ENCODE data around the gene FASTK. TPM values are rescaled to one million over a fixed set of nuclear protein-coding genes. Genes with fewer than 3 reads are reported as not detected.
A peak's percentile ranks its signal among the peaks of the same experiment; 100 is the strongest.

FASTK gene
- total and polyA plus RNA-seq, 4 donors = 45.6 to 216 (median 57.5) TPM

GRCh38 chr7:151087245-151088018 is 6.8 kb upstream of the FASTK start:
- DNase-seq = peak; percentile 71 to 92
- Histone ChIP-seq H3K27me3 (ENCODE audit: control insufficient read depth in 1 of 2, insufficient read depth in 2 of 2, low read length in 1 of 2) (no peaks in the 10 kb centered on the region), H3K4me3 (ENCODE audit: low read length in 2 of 2) (peak overlapping the region; percentile 33 to 84), H3K4me1 (ENCODE audit: control insufficient read depth in 1 of 2, insufficient read depth in 2 of 2, low read length in 2 of 2) (no peaks in the 10 kb centered on the region), H3K27ac (ENCODE audit: low read depth in 1 of 2, low read length in 2 of 2) (peak overlapping the region in 1 of 2 donors; percentile 53), H3K9me3 (ENCODE audit: control insufficient read depth, low read length) (no peaks in the 10 kb centered on the region), H3K36me3 (ENCODE audit: control insufficient read depth in 1 of 2, insufficient read depth in 2 of 2, low read length in 1 of 2) (no peaks in the 10 kb centered on the region)
- WGBS, 2 donors = 2 to 5% methylated on average over 62 to 70 of the region's 70 CpGs
- ATAC-seq (ENCODE audit: low FRiP score) = peak; percentile 73
- intact Hi-C loops (cut with DNase I) = loop anchor here in 1 of 2 donors (2.0 kb wide), 1 partner anchor 23 kb away; no protein-coding TSS in a partner anchor

DNA sequence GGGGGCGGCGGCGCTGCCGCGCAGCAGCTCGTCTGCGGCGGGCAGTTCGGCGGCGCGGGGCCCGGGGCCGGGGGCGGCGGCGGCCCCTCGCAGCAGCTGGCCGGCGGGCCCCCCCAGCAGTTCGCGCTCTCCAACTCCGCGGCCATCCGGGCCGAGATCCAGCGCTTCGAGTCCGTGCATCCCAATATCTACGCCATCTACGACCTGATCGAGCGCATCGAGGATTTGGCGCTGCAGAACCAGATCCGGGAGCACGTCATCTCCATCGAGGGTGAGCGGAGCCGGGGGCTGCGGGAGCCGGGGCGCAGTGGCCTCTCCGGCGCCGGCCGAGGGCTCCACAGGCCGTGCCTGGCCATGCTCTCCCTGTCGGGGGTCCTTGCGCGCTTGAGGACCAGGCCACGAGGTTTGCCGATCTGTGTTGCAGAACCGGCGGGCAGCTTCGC is 6.2 kb upstream of the FASTK start:
- WGBS, 2 donors = 0% methylated on average over 39 to 55 of the region's 56 CpGs
- H3K27me3 ChIP-seq (ENCODE audit: control insufficient read depth in 1 of 2, insufficient read depth in 2 of 2, low read length in 1 of 2) = no peaks in the 10 kb centered on the region
- no peak for DNase-seq
- H3K36me3 ChIP-seq (ENCODE audit: control insufficient read depth in 1 of 2, insufficient read depth in 2 of 2, low read length in 1 of 2) = no peaks in the 10 kb centered on the region
- H3K4me3 ChIP-seq (ENCODE audit: low read length in 2 of 2) = peak overlapping the region; percentile 33 to 84
- no peak for ATAC-seq (ENCODE audit: low FRiP score)
- H3K27ac ChIP-seq (ENCODE audit: low read depth in 1 of 2, low read length in 2 of 2) = peak overlapping the region in 1 of 2 donors; percentile 53
- no peaks in the 10 kb centered on the region for H3K9me3 ChIP-seq (ENCODE audit: control insufficient read depth, low read length)
- intact Hi-C loops (cut with DNase I) = loop anchor here in 1 of 2 donors (2.0 kb wide), 1 partner anchor 24 kb away; no protein-coding TSS in a partner anchor
- peaks cover 0 to 3% of the 10 kb centered on the region in 2 donors for H3K4me1 ChIP-seq (ENCODE audit: control insufficient read depth in 1 of 2, insufficient read depth in 2 of 2, low read length in 2 of 2)

DNA sequence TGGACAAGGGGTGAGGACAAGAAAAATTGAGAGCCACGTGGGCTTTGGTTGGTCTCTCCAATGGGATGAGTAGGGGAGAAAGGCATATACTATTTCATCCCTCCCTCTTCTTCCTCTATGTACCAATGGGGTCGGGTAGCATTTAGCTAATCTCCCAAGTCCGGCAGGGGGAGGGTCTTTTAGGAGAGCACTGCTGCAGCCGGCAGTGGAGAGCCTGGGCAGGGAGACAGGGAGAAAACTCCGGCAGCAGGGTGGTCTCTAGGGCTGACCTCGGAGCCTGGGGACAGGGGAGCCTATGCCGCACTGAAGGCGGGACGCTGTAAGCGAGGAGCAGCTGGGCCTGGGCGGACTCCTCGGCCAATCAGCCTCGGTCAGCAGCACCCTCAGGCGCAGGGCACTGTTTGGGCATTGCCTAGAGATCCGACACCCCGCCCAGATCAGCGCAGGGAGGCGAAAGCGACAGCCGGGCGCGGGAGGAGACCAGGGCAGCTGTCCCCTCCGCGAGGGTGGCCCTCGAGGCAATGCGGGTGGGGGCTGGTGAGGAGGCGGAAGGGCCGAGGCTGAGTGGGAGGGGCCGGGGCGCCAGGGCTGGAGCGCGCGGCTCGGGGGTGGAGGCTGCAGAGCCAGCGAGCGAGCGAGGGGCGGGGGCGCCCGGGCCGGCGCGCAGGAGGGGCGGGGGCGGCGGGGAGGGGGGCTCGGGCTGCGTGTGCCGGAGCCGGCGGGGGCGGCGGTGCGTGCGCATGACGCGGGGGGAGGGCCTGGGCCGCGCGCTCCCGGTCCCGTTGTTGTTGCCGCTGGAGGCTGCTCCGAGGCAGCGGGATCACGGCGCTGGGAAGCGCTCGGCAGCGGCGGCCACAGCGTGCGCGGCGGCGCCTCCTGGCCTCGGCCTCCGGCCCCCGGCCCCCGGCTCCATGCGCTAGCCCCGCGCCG is 5.3 kb upstream of the FASTK start, which contains the start of gene AGAP3:
AGAP3 (plus strand) TSS at position 785 of the 930 bp plus-strand sequence. CDS start 267 bp downstream, outside the sequence.
- 0 to 1% methylated on average over 26 to 84 of the region's 84 CpGs for WGBS, 2 donors
- Histone ChIP-seq H3K4me3 (ENCODE audit: low read length in 2 of 2) (peak within 1 kb of the TSS; percentile 33 to 84), H3K9me3 (ENCODE audit: control insufficient read depth, low read length) (no peaks in the 10 kb centered on the region), H3K36me3 (ENCODE audit: control insufficient read depth in 1 of 2, insufficient read depth in 2 of 2, low read length in 1 of 2) (no peaks in the 10 kb centered on the region), H3K4me1 (ENCODE audit: control insufficient read depth in 1 of 2, insufficient read depth in 2 of 2, low read length in 2 of 2) (peaks cover 0 to 3% of the 10 kb centered on the region in 2 donors), H3K27ac (ENCODE audit: low read depth in 1 of 2, low read length in 2 of 2) (peak within 1 kb of the TSS in 1 of 2 donors; percentile 53), H3K27me3 (ENCODE audit: control insufficient read depth in 1 of 2, insufficient read depth in 2 of 2, low read length in 1 of 2) (no peaks in the 10 kb centered on the region)
- DNase-seq (peak; percentile 94 to 95), ATAC-seq (ENCODE audit: low FRiP score) (peak; percentile 82)
- intact Hi-C loops (cut with DNase I) = loop anchor here in 1 of 2 donors (2.0 kb wide), 1 partner anchor 25 kb away; no protein-coding TSS in a partner anchor

- WGBS, 2 donors = 30 to 35% methylated on average over 5 of the region's 5 CpGs
- Histone ChIP-seq H3K27me3 (ENCODE audit: control insufficient read depth in 1 of 2, insufficient read depth in 2 of 2, low read length in 1 of 2) (no peaks in the 10 kb centered on the region), H3K27ac (ENCODE audit: low read depth in 1 of 2, low read length in 2 of 2) (peak overlapping the region in 1 of 2 donors; percentile 11), H3K4me1 (ENCODE audit: control insufficient read depth in 1 of 2, insufficient read depth in 2 of 2, low read length in 2 of 2) (peaks cover 0 to 3% of the 10 kb centered on the region in 2 donors), H3K36me3 (ENCODE audit: control insufficient read depth in 1 of 2, insufficient read depth in 2 of 2, low read length in 1 of 2) (no peaks in the 10 kb centered on the region), H3K4me3 (ENCODE audit: low read length in 2 of 2) (no peak overlapping the region), H3K9me3 (ENCODE audit: control insufficient read depth, low read length) (no peaks in the 10 kb centered on the region)
- intact Hi-C loops (cut with DNase I) = no loop called here
- no peak for DNase-seq
- ATAC-seq (ENCODE audit: low FRiP score) = no peak
Measured at GRCh38 chr7:151085329-151085690, 4.7 kb upstream of the FASTK start.

DNA sequence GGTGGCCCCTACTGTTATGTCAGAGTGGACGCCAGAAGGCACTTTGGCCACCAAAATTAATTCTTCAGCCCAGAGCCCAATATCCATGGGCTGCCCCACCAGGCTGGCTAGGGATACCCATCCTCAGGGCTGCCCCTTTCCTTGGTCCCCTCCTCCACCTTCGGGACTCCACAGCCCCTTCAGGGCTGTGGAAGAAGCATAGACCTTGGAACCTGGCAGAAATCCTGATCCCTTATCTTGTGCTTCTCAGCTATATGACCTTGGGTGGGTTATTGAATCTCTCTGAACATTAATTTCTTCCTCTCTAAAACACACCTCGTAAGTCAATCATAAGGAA is 3.2 kb upstream of the FASTK start:
- no peak overlapping the region for H3K27ac ChIP-seq (ENCODE audit: low read depth in 1 of 2, low read length in 2 of 2)
- intact Hi-C loops (cut with DNase I) = loop anchor here in 1 of 2 donors (2.0 to 5.0 kb wide), 2 partner anchors 55 to 164 kb away; partner anchors contain the start of genes ABCB8 and SMARCD3

GRCh38 chr7:151083071-151083823 is 2.6 kb upstream of the FASTK start, which contains the start of gene TMUB1:
TMUB1 (minus strand) TSS chr7:151083493; CDS start chr7:151082563, 930 bp downstream.
- H3K9me3 ChIP-seq (ENCODE audit: control insufficient read depth, low read length) = no peaks in the 10 kb centered on the region
- intact Hi-C loops (cut with DNase I) = loop anchor here in 1 of 2 donors (2.0 to 5.0 kb wide), 2 partner anchors 54 to 164 kb away; partner anchors contain the start of genes ABCB8 and SMARCD3
- H3K4me1 ChIP-seq (ENCODE audit: control insufficient read depth in 1 of 2, insufficient read depth in 2 of 2, low read length in 2 of 2) = peaks cover 0 to 3% of the 10 kb centered on the region in 2 donors
- peak; percentile 89 to 94 for DNase-seq
- H3K27ac ChIP-seq (ENCODE audit: low read depth in 1 of 2, low read length in 2 of 2) = peak within 1 kb of the TSS; percentile 61 to 62
- ATAC-seq (ENCODE audit: low FRiP score) = peak; percentile 48
- H3K36me3 ChIP-seq (ENCODE audit: control insufficient read depth in 1 of 2, insufficient read depth in 2 of 2, low read length in 1 of 2) = no peaks in the 10 kb centered on the region
- peak within 1 kb of the TSS; percentile 79 to 86 for H3K4me3 ChIP-seq (ENCODE audit: low read length in 2 of 2)
- no peaks in the 10 kb centered on the region for H3K27me3 ChIP-seq (ENCODE audit: control insufficient read depth in 1 of 2, insufficient read depth in 2 of 2, low read length in 1 of 2)
- 1% methylated on average over 58 to 69 of the region's 69 CpGs for WGBS, 2 donors

More for the DNA sequence above, 3.2 kb upstream of the FASTK start:
- no peaks in the 10 kb centered on the region for H3K36me3 ChIP-seq (ENCODE audit: control insufficient read depth in 1 of 2, insufficient read depth in 2 of 2, low read length in 1 of 2)
- WGBS, 2 donors = 27 to 30% methylated on average over 3 of the region's 3 CpGs
- peak overlapping the region in 1 of 2 donors; percentile 79 for H3K4me3 ChIP-seq (ENCODE audit: low read length in 2 of 2)
- peaks cover 0 to 3% of the 10 kb centered on the region in 2 donors for H3K4me1 ChIP-seq (ENCODE audit: control insufficient read depth in 1 of 2, insufficient read depth in 2 of 2, low read length in 2 of 2)
- ATAC-seq (ENCODE audit: low FRiP score) (no peak), DNase-seq (no peak)
- H3K9me3 ChIP-seq (ENCODE audit: control insufficient read depth, low read length) = no peaks in the 10 kb centered on the region
- no peaks in the 10 kb centered on the region for H3K27me3 ChIP-seq (ENCODE audit: control insufficient read depth in 1 of 2, insufficient read depth in 2 of 2, low read length in 1 of 2)

DNA sequence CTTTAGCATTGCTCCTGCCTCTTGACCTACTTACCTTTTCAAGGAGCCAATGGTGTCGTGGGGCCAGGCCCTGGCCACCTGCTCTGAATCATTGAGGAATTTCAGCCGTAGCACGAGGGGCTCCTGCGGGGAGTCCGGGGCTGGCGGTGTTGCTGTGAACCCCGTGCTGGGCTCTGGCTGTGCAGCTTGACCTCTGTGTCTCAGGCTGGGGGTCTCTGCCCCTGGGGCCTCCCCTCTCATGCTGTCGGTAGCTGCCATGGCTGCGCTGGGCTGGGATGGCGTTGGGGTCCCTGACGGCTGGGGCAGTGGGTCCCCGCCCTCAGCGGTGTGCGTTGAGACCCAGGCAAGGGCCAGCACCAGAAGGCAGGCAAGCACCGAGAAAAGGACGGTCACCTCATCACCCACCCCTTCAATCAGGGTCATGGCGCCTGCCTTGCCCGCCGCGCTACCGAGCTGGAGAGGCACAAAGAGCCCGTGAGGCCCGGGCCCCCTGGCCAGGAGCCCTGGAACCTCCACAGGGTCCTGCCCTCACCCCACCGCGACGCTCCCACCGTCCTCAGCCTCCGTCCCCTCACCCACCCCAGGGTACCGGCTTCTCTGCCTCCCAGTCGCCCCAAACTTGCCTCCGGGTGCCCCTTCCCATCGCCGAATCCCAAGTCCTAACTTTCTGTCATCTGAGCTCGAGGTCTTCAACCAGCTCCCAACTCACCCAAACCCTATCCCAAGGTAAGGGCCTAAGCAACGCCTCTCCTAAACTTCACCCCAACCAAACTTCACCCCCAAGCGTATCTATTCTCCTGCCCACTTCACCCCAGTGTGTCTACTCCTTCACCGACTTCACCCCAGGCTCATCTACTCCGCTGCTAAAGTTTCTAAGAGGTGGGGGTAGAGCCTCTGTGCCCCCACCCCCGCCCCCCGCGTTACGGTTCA is 1.8 kb upstream of the FASTK start:
- H3K4me3 ChIP-seq (ENCODE audit: low read length in 2 of 2) = peak overlapping the region; percentile 79 to 86
- H3K27me3 ChIP-seq (ENCODE audit: control insufficient read depth in 1 of 2, insufficient read depth in 2 of 2, low read length in 1 of 2) = no peaks in the 10 kb centered on the region
- no peak for ATAC-seq (ENCODE audit: low FRiP score)
- H3K9me3 ChIP-seq (ENCODE audit: control insufficient read depth, low read length) = no peaks in the 10 kb centered on the region
- no peaks in the 10 kb centered on the region for H3K36me3 ChIP-seq (ENCODE audit: control insufficient read depth in 1 of 2, insufficient read depth in 2 of 2, low read length in 1 of 2)
- peak overlapping the region; percentile 62 to 81 for H3K27ac ChIP-seq (ENCODE audit: low read depth in 1 of 2, low read length in 2 of 2)
- H3K4me1 ChIP-seq (ENCODE audit: control insufficient read depth in 1 of 2, insufficient read depth in 2 of 2, low read length in 2 of 2) = peaks cover 0 to 3% of the 10 kb centered on the region in 2 donors
- peak in 1 of 2 donors; percentile 72 for DNase-seq
- intact Hi-C loops (cut with DNase I) = loop anchor here in 1 of 2 donors (2.0 to 5.0 kb wide), 2 partner anchors 54 to 165 kb away; partner anchors contain the start of genes ABCB8 and SMARCD3
- 44 to 47% methylated on average over 40 to 42 of the region's 42 CpGs for WGBS, 2 donors
